22Rv1 (cell line): ENCODE results near the gene STXBP5.

Source experiments
- ZFX ChIP-seq: fragments of 450-650 bp; IDR thresholded peaks from 2 replicates; pipeline ENCODE4 v1.6.1; 2017; ENCODE audit warnings: antibody characterized with exemption, borderline replicate concordance
- TF ChIP-seq, protein P1 (sequence below): fragments of 450-650 bp; IDR thresholded peaks from 2 replicates; pipeline ENCODE4 v1.5.1; 2017; ENCODE audit warnings: mild to moderate bottlenecking

DNA sequence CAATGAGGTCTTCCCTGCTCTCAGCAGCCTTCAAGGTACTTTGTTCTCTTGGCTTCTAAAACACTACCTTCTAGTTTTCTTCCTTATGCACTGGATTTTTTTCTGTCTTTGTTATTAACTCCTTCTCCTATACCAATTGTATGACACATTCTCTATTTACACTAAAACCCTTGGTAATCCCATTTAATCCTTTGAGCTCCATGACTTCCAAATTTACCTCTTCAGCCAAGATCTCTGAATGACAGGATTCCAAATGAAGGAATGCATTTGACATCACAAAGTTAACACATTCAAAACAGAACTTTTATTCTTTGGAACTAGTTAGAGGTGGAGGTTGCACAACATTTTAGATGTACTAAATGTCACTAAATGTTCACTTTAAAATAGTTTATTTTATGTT, 217.7 kb downstream of the STXBP5 start:
- TF ChIP-seq, protein P1, sequence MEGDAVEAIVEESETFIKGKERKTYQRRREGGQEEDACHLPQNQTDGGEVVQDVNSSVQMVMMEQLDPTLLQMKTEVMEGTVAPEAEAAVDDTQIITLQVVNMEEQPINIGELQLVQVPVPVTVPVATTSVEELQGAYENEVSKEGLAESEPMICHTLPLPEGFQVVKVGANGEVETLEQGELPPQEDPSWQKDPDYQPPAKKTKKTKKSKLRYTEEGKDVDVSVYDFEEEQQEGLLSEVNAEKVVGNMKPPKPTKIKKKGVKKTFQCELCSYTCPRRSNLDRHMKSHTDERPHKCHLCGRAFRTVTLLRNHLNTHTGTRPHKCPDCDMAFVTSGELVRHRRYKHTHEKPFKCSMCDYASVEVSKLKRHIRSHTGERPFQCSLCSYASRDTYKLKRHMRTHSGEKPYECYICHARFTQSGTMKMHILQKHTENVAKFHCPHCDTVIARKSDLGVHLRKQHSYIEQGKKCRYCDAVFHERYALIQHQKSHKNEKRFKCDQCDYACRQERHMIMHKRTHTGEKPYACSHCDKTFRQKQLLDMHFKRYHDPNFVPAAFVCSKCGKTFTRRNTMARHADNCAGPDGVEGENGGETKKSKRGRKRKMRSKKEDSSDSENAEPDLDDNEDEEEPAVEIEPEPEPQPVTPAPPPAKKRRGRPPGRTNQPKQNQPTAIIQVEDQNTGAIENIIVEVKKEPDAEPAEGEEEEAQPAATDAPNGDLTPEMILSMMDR = no peak
- no peak for TF ChIP-seq ZFX
